ENCODE data around the gene ZNF787.
"Not testable (repeated sequence)": the region's sequence is repeated elsewhere in the genome, so short reads cannot be mapped to it uniquely, and the experiment has no call there.

The ZNF787 gene

GRCh38 chr19:56105831-56106396 is 15.2 kb downstream of the ZNF787 start:
- not testable (repeated sequence) for DNase-seq (ENCODE audit: low read depth)

GRCh38 chr19:56105090-56105701 is 15.9 kb downstream of the ZNF787 start:
- DNase-seq (ENCODE audit: low read depth): no peak

GRCh38 chr19:56104423-56104822 is 16.7 kb downstream of the ZNF787 start:
- no peak for DNase-seq (ENCODE audit: low read depth)

GRCh38 chr19:56103027-56103614 is 18.0 kb downstream of the ZNF787 start:
- DNase-seq (ENCODE audit: low read depth): no peak

- DNase-seq (ENCODE audit: low read depth): no peak
Measured at GRCh38 chr19:56101746-56102535, 19.2 kb downstream of the ZNF787 start.

GRCh38 chr19:56101095-56101494 is 20.0 kb downstream of the ZNF787 start:
- no peak for DNase-seq (ENCODE audit: low read depth)

- no peak for DNase-seq (ENCODE audit: low read depth)
Measured at GRCh38 chr19:56099638-56100539, 21.2 kb downstream of the ZNF787 start.

GRCh38 chr19:56098731-56099568 is 22.1 kb downstream of the ZNF787 start:
- DNase-seq (ENCODE audit: low read depth): no peak

- not testable (repeated sequence) for DNase-seq (ENCODE audit: low read depth)
Measured at GRCh38 chr19:56098237-56098636, 22.9 kb downstream of the ZNF787 start.

- no peak for DNase-seq (ENCODE audit: low read depth)
Measured at GRCh38 chr19:56097776-56098175, 23.3 kb downstream of the ZNF787 start.

GRCh38 chr19:56097306-56097705 is 23.8 kb downstream of the ZNF787 start:
- no peak for DNase-seq (ENCODE audit: low read depth)

- DNase-seq (ENCODE audit: low read depth): no peak
Measured at GRCh38 chr19:56096665-56097064, 24.4 kb downstream of the ZNF787 start.

- DNase-seq (ENCODE audit: low read depth): no peak
Measured at GRCh38 chr19:56094449-56094848, 26.6 kb downstream of the ZNF787 start.

GRCh38 chr19:56092685-56093631 is 28.1 kb downstream of the ZNF787 start:
- DNase-seq (ENCODE audit: low read depth): no peak

- no peak for DNase-seq (ENCODE audit: low read depth)
Measured at GRCh38 chr19:56091751-56092546, 29.1 kb downstream of the ZNF787 start.

- DNase-seq (ENCODE audit: low read depth): no peak
Measured at GRCh38 chr19:56091066-56091490, 30.0 kb downstream of the ZNF787 start.

GRCh38 chr19:56089344-56089743 is 31.8 kb downstream of the ZNF787 start:
- DNase-seq (ENCODE audit: low read depth): no peak

GRCh38 chr19:56088497-56089215 is 32.4 kb downstream of the ZNF787 start:
- DNase-seq (ENCODE audit: low read depth): no peak
